ENCODE results near the gene SLC24A3. TPM values are rescaled to one million over a fixed set of nuclear protein-coding genes. Genes with fewer than 3 reads are reported as not detected.

Gene SLC24A3
- total RNA-seq, 1 experiment from 2014 or later, result 9.6 TPM

- no peak for DNase-seq (ENCODE audit: low read depth)
These were observed 334.2 kb downstream of the SLC24A3 start for GRCh38 chr20:19546648-19547047.

GRCh38 chr20:19547547-19547946 lies 335.1 kb downstream of the SLC24A3 start:
- DNase-seq (ENCODE audit: low read depth), result no peak

- DNase-seq (ENCODE audit: low read depth), result no peak
These were observed 337.5 kb downstream of the SLC24A3 start for GRCh38 chr20:19549896-19550295.

- DNase-seq (ENCODE audit: low read depth), result peak; percentile 37
These were observed 340.1 kb downstream of the SLC24A3 start for GRCh38 chr20:19552221-19553180.

GRCh38 chr20:19554666-19555065 lies 342.2 kb downstream of the SLC24A3 start:
- DNase-seq (ENCODE audit: low read depth), result no peak

GRCh38 chr20:19555726-19556125 lies 343.3 kb downstream of the SLC24A3 start:
- peak; percentile 52 for DNase-seq (ENCODE audit: low read depth)

GRCh38 chr20:19557291-19557690 lies 344.8 kb downstream of the SLC24A3 start:
- no peak for DNase-seq (ENCODE audit: low read depth)

GRCh38 chr20:19560881-19561480 lies 348.5 kb downstream of the SLC24A3 start:
- DNase-seq (ENCODE audit: low read depth), result peak; percentile 98

- no peak for DNase-seq (ENCODE audit: low read depth)
These were observed 350.0 kb downstream of the SLC24A3 start for GRCh38 chr20:19562426-19562825.

- DNase-seq (ENCODE audit: low read depth), result no peak
These were observed 351.8 kb downstream of the SLC24A3 start for GRCh38 chr20:19564261-19564660.

GRCh38 chr20:19565736-19566135 lies 353.3 kb downstream of the SLC24A3 start:
- peak; percentile 58 for DNase-seq (ENCODE audit: low read depth)

GRCh38 chr20:19566226-19566945 lies 353.9 kb downstream of the SLC24A3 start:
- peak; percentile 91 for DNase-seq (ENCODE audit: low read depth)

- no peak for DNase-seq (ENCODE audit: low read depth)
These were observed 355.7 kb downstream of the SLC24A3 start for GRCh38 chr20:19568128-19568527.

GRCh38 chr20:19571996-19572395 lies 359.6 kb downstream of the SLC24A3 start:
- DNase-seq (ENCODE audit: low read depth), result no peak

- no peak for DNase-seq (ENCODE audit: low read depth)
These were observed 365.2 kb downstream of the SLC24A3 start for GRCh38 chr20:19577692-19578091.

- DNase-seq (ENCODE audit: low read depth), result no peak
These were observed 370.3 kb downstream of the SLC24A3 start for GRCh38 chr20:19582782-19583181.

GRCh38 chr20:19583532-19584175 lies 371.2 kb downstream of the SLC24A3 start:
- DNase-seq (ENCODE audit: low read depth), result peak; percentile 78

GRCh38 chr20:19588241-19588640 lies 375.8 kb downstream of the SLC24A3 start:
- DNase-seq (ENCODE audit: low read depth), result no peak

GRCh38 chr20:19588732-19589131 lies 376.3 kb downstream of the SLC24A3 start:
- DNase-seq (ENCODE audit: low read depth), result peak; percentile 46

GRCh38 chr20:19589787-19590362 lies 377.4 kb downstream of the SLC24A3 start:
- no peak for DNase-seq (ENCODE audit: low read depth)

GRCh38 chr20:19590382-19590781 lies 377.9 kb downstream of the SLC24A3 start:
- DNase-seq (ENCODE audit: low read depth), result no peak
